H1 (cell line): ENCODE results near the gene LCOR. TPM values are rescaled to one million over a fixed set of nuclear protein-coding genes. Genes with fewer than 3 reads are reported as not detected.

Source experiments
- CHD2 ChIP-seq: IDR thresholded peaks from 2 replicates; pipeline ENCODE4 v1.6.1; 2012; ENCODE audit warnings: low read length, improper control_type of control experiment
- HDAC2 ChIP-seq, 2 experiments: fragments of 300-600 bp in 1 of 2; sonication (generic) in 1 of 2; IDR thresholded peaks; 2 replicates each; pipeline ENCODE4 v1.6.1; 2011 to 2012; ENCODE audit warnings: low read depth in 2 of 2, low read length in 2 of 2, mild to moderate bottlenecking in 2 of 2, moderate library complexity in 2 of 2, borderline replicate concordance in 1 of 2, inconsistent platforms in 1 of 2
- PHF8 ChIP-seq: fragments of 200-600 bp; sonication (generic); conservative IDR thresholded peaks from 2 replicates; pipeline ENCODE4 v1.7.1; 2012; ENCODE audit warnings: low read depth, mild to moderate bottlenecking, inconsistent platforms, low read length, moderate library complexity
- POU5F1 ChIP-seq: IDR thresholded peaks from 2 replicates; pipeline ENCODE4 v1.6.1; 2011; ENCODE audit warnings: low read depth, mild to moderate bottlenecking, low read length, moderate library complexity
- TBP ChIP-seq: IDR thresholded peaks from 2 replicates; pipeline ENCODE4 v1.6.1; 2011; ENCODE audit warnings: low read depth, low read length, improper control_type of control experiment
- USF2 ChIP-seq: IDR thresholded peaks from 2 replicates; pipeline ENCODE4 v1.6.1; 2011; ENCODE audit warnings: low read length, improper control_type of control experiment
- polyA plus RNA-seq, 7 experiments: library from polyadenylated mRNA; depleted of rRNA in 3 of 7; stranded (reverse) in 5 of 7; unstranded in 2 of 7; fragments of >200 nt in 5 of 7; fragments of 200-250 nt in 2 of 7; gene quantifications; 1 replicate in 5 of 7; 2 replicates in 1 of 7; 4 replicates in 1 of 7; pipeline versions ENCODE4 v1.2.1 to v1.2.3, GENCODE V29; 2011 to 2013; ENCODE audit warnings: missing spikeins in 2 of 7, mixed read lengths in 2 of 7
- total RNA-seq: library from RNA; stranded (reverse); fragmentation: NEBNext Ultra II Directional; extraction: Animal tissue kit (Norgen Biotek cat#: 25700); gene quantifications from 2 replicates; pipeline ENCODE4 v1.2.1, GENCODE V29; 2021

LCOR gene
- total and polyA plus RNA-seq, 2 of the 8 experiments (the other 6 are each of a cell fraction or from before 2014, with no cell fraction given): 4.7 to 25.5 TPM

- no peak for TF ChIP-seq USF2
- TF ChIP-seq TBP: no peak
- no peak for TF ChIP-seq HDAC2 (IDR thresholded peaks at IDR 0.05; ENCODE audit: borderline replicate concordance in 1 of 2, low read depth in 2 of 2, low read length in 2 of 2)
- no peak for TF ChIP-seq CHD2
- TF ChIP-seq POU5F1: no peak
- TF ChIP-seq PHF8: no peak
- TF ChIP-seq, all 59 proteins: peak for 0
Measured at GRCh38 chr10:96860631-96861277, 28.7 kb downstream of the LCOR start (continued).
